Osteoblast (primary cell): ENCODE results near the gene UNC5A. TPM values are rescaled to one million over a fixed set of nuclear protein-coding genes. Genes with fewer than 3 reads are reported as not detected.

Experiments used
- DNase-seq: peaks from one replicate; pipeline ENCODE4 v3.0.0; 2011; ENCODE audit warnings: low spot score, mixed read lengths; ENCODE audit not compliant: insufficient read length; ENCODE audit errors: missing footprints
- H2AFZ ChIP-seq: 2 replicates; pipeline ENCODE4 v1.6.0; 2011; ENCODE audit warnings: mild to moderate bottlenecking, low read length
- H3K27ac ChIP-seq: 2 replicates; pipeline ENCODE4 v1.5.1; 2011; ENCODE audit warnings: mild to moderate bottlenecking, low read depth, low read length, moderate library complexity
- H3K27me3 ChIP-seq: 2 replicates; pipeline ENCODE4 v1.6.0; 2012; ENCODE audit warnings: mild to moderate bottlenecking, control low read depth, inconsistent platforms, low read length, moderate library complexity; ENCODE audit not compliant: insufficient read depth
- H3K36me3 ChIP-seq: 2 replicates; pipeline ENCODE4 v1.5.1; 2011; ENCODE audit warnings: mild to moderate bottlenecking, low read length, control low read depth, moderate library complexity; ENCODE audit not compliant: insufficient read depth
- H3K4me1 ChIP-seq: 2 replicates; pipeline ENCODE4 v1.5.1; 2011; ENCODE audit warnings: mild to moderate bottlenecking, low read length, control low read depth, moderate library complexity; ENCODE audit not compliant: insufficient read depth
- H3K4me2 ChIP-seq: 2 replicates; pipeline ENCODE4 v1.6.0; 2011; ENCODE audit warnings: mild to moderate bottlenecking, low read length; ENCODE audit not compliant: insufficient read depth
- H3K4me3 ChIP-seq: fragments of 200-600 bp; sonication (generic); 3 replicates; pipeline ENCODE4 v1.5.1; 2012; ENCODE audit warnings: mild to moderate bottlenecking, low read length, inconsistent platforms; ENCODE audit not compliant: insufficient read depth
- H3K79me2 ChIP-seq: 2 replicates; pipeline ENCODE4 v1.6.0; 2012; ENCODE audit warnings: mild to moderate bottlenecking, low read length, control low read depth, inconsistent platforms; ENCODE audit not compliant: insufficient read depth
- H3K9me3 ChIP-seq: 2 replicates; pipeline ENCODE4 v1.5.1; 2011; ENCODE audit warnings: low read depth, low read length, control low read depth
- H4K20me1 ChIP-seq: 2 replicates; pipeline ENCODE4 v1.6.0; 2012; ENCODE audit warnings: mild to moderate bottlenecking, low read length, control low read depth; ENCODE audit not compliant: insufficient read depth
- CTCF ChIP-seq: IDR thresholded peaks from 2 replicates; pipeline ENCODE4 v1.5.1; 2011; ENCODE audit warnings: mild to moderate bottlenecking, low read depth, low read length, moderate library complexity; ENCODE audit errors: extremely low read depth
- total RNA-seq: library from RNA; depleted of rRNA; stranded (reverse); fragments of >200 nt; gene quantifications from 2 replicates; pipeline ENCODE4 v1.2.3, GENCODE V29; 2012

UNC5A gene
- total RNA-seq, 1 donor = not detected

GRCh38 chr5:176810687-176811501 lies 535 bp downstream of the UNC5A start:
- H3K4me3 ChIP-seq = no peak overlapping the region
- no peaks in the 10 kb centered on the region for H4K20me1 ChIP-seq
- H3K27me3 ChIP-seq = peaks cover 58% of the 10 kb centered on the region
- no peaks in the 10 kb centered on the region for H3K9me3 ChIP-seq
- no peaks in the 10 kb centered on the region for H3K36me3 ChIP-seq
- peak; percentile 95 for DNase-seq
- no peak overlapping the region for H3K4me2 ChIP-seq
- H3K79me2 ChIP-seq = no peaks in the 10 kb centered on the region
- TF ChIP-seq CTCF = no peak
- H2AFZ ChIP-seq = no peak overlapping the region
- H3K4me1 ChIP-seq = no peaks in the 10 kb centered on the region
- H3K27ac ChIP-seq = no peak overlapping the region

GRCh38 chr5:176812269-176813259 lies 2.2 kb downstream of the UNC5A start:
- Histone ChIP-seq H3K79me2 (no peaks in the 10 kb centered on the region), H2AFZ (no peak overlapping the region), H3K9me3 (no peaks in the 10 kb centered on the region), H3K27me3 (peaks cover 69% of the 10 kb centered on the region), H3K27ac (no peak overlapping the region), H3K36me3 (no peaks in the 10 kb centered on the region), H4K20me1 (no peaks in the 10 kb centered on the region), H3K4me1 (no peaks in the 10 kb centered on the region), H3K4me2 (no peak overlapping the region), H3K4me3 (no peak overlapping the region)
- DNase-seq = peak; percentile 96
- peak; percentile 38 for TF ChIP-seq CTCF

- Histone ChIP-seq H3K27ac (no peak overlapping the region), H3K36me3 (no peaks in the 10 kb centered on the region), H3K79me2 (no peaks in the 10 kb centered on the region), H4K20me1 (no peaks in the 10 kb centered on the region), H3K4me2 (no peak overlapping the region), H3K27me3 (peaks cover 69% of the 10 kb centered on the region), H2AFZ (no peak overlapping the region), H3K9me3 (no peaks in the 10 kb centered on the region), H3K4me1 (no peaks in the 10 kb centered on the region), H3K4me3 (no peak overlapping the region)
- no peak for DNase-seq
- TF ChIP-seq CTCF = no peak
Measured at GRCh38 chr5:176813587-176814312, 3.4 kb downstream of the UNC5A start.
